ENCODE results near the gene DCXR.
A peak's percentile ranks its signal among the peaks of the same experiment; 100 is the strongest.

The DCXR gene

DNA sequence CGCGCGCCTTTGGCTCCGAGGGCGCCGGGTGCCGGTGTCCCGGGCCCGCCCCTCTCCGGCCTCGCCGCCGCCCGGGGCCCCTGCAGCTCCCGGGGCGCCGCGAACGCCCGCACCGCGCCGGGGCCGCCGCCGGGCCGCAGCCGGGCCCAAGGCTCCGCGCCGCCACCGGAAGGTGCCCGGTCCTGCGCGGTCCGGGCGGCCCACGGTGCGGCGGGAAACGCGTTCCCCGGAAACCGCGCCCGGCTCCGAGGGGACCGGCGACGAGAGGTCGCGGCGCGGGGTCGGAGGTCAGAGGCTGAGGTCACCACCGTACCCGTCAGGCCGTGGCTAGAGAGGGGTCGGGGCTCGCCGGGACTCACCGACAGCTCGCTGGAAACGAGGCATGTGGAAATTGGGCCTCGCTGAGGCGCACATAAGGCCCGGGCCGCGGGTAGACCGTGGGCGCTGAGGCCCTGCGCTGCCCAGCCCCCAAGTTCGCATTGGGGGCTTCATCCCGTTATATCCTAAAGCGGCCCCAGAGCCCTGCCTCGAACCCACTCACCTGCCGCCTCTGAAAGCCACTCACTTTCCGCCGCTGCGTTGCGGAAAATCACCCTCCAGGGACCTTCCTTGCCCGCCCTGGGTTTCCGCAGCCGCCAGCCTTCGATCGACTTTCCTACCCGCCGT is 28.3 kb upstream of the DCXR start, which contains the start of gene DUS1L (continued):
- TF ChIP-seq, protein P1, sequence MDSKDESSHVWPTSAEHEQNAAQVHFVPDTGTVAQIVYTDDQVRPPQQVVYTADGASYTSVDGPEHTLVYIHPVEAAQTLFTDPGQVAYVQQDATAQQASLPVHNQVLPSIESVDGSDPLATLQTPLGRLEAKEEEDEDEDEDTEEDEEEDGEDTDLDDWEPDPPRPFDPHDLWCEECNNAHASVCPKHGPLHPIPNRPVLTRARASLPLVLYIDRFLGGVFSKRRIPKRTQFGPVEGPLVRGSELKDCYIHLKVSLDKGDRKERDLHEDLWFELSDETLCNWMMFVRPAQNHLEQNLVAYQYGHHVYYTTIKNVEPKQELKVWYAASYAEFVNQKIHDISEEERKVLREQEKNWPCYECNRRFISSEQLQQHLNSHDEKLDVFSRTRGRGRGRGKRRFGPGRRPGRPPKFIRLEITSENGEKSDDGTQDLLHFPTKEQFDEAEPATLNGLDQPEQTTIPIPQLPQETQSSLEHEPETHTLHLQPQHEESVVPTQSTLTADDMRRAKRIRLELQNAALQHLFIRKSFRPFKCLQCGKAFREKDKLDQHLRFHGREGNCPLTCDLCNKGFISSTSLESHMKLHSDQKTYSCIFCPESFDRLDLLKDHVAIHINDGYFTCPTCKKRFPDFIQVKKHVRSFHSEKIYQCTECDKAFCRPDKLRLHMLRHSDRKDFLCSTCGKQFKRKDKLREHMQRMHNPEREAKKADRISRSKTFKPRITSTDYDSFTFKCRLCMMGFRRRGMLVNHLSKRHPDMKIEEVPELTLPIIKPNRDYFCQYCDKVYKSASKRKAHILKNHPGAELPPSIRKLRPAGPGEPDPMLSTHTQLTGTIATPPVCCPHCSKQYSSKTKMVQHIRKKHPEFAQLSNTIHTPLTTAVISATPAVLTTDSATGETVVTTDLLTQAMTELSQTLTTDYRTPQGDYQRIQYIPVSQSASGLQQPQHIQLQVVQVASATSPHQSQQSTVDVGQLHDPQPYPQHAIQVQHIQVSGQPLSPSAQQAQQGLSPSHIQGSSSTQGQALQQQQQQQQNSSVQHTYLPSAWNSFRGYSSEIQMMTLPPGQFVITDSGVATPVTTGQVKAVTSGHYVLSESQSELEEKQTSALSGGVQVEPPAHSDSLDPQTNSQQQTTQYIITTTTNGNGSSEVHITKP (tag by site-specific recombination; IDR thresholded peaks at IDR 0.05) = no peak
- TF ChIP-seq, protein P2, sequence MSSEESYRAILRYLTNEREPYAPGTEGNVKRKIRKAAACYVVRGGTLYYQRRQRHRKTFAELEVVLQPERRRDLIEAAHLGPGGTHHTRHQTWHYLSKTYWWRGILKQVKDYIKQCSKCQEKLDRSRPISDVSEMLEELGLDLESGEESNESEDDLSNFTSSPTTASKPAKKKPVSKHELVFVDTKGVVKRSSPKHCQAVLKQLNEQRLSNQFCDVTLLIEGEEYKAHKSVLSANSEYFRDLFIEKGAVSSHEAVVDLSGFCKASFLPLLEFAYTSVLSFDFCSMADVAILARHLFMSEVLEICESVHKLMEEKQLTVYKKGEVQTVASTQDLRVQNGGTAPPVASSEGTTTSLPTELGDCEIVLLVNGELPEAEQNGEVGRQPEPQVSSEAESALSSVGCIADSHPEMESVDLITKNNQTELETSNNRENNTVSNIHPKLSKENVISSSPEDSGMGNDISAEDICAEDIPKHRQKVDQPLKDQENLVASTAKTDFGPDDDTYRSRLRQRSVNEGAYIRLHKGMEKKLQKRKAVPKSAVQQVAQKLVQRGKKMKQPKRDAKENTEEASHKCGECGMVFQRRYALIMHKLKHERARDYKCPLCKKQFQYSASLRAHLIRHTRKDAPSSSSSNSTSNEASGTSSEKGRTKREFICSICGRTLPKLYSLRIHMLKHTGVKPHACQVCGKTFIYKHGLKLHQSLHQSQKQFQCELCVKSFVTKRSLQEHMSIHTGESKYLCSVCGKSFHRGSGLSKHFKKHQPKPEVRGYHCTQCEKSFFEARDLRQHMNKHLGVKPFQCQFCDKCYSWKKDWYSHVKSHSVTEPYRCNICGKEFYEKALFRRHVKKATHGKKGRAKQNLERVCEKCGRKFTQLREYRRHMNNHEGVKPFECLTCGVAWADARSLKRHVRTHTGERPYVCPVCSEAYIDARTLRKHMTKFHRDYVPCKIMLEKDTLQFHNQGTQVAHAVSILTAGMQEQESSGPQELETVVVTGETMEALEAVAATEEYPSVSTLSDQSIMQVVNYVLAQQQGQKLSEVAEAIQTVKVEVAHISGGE (tag by site-specific recombination; conservative IDR thresholded peaks at IDR 0.05; ENCODE audit: low read depth) = peak; percentile 99
- no peak for TF ChIP-seq ZNF169 (tag by site-specific recombination; IDR thresholded peaks at IDR 0.05)
- TF ChIP-seq HOXA7 (CRISPR knock-in tag; IDR thresholded peaks at IDR 0.05; ENCODE audit: borderline replicate concordance) = no peak
- peak; percentile 78 for TF ChIP-seq ZNF24 (tag by site-specific recombination; IDR thresholded peaks at IDR 0.05)
- TF ChIP-seq ZNF747 (tag by site-specific recombination; IDR thresholded peaks at IDR 0.05) = no peak
- TF ChIP-seq GLIS1 (tag by site-specific recombination; IDR thresholded peaks at IDR 0.05) = 0 out of 2 replicates have a peak, but pooled peaks have one; percentile 12
- no peak for TF ChIP-seq AEBP2 (tag by site-specific recombination; IDR thresholded peaks at IDR 0.05; ENCODE audit: borderline replicate concordance)
- TF ChIP-seq OVOL3 (tag by site-specific recombination; IDR thresholded peaks at IDR 0.05) = peak; percentile 64; the same call in 1 of the 2 replicates
- peak; percentile 75; the same call in 1 of the 2 replicates for TF ChIP-seq ZFP37 (tag by site-specific recombination; IDR thresholded peaks at IDR 0.05)
- TF ChIP-seq ZNF518A (tag by site-specific recombination; conservative IDR thresholded peaks at IDR 0.05; ENCODE audit: low read depth) = peak; percentile 76
- TF ChIP-seq HOXC10 (CRISPR knock-in tag; IDR thresholded peaks at IDR 0.05) = peak; percentile 10; the same call in 1 of the 2 replicates
- TF ChIP-seq KLF8 (tag by site-specific recombination; IDR thresholded peaks at IDR 0.05) = peak; percentile 83; the same call in 1 of the 2 replicates
- TF ChIP-seq ZNF16 (tag by site-specific recombination; IDR thresholded peaks at IDR 0.05; ENCODE audit: low read depth) = no peak
- TF ChIP-seq BCL11A (tag by site-specific recombination; IDR thresholded peaks at IDR 0.05; ENCODE audit: low read depth) = peak; percentile 100
- no peak for TF ChIP-seq ZNF510 (tag by site-specific recombination; IDR thresholded peaks at IDR 0.05; ENCODE audit: insufficient replicate concordance)
- TF ChIP-seq ZNF830 (tag by site-specific recombination; IDR thresholded peaks at IDR 0.05; ENCODE audit: low read depth) = no peak
- TF ChIP-seq ZNF561 (tag by site-specific recombination; IDR thresholded peaks at IDR 0.05; ENCODE audit: borderline replicate concordance) = peak; percentile 90; the same call in 1 of the 2 replicates
- TF ChIP-seq ZNF558 (tag by site-specific recombination; IDR thresholded peaks at IDR 0.05) = no peak
- TF ChIP-seq ZNF555 (tag by site-specific recombination; conservative IDR thresholded peaks at IDR 0.05) = no peak
- peak; percentile 74 for TF ChIP-seq ZNF146 (tag by site-specific recombination; IDR thresholded peaks at IDR 0.05)
- TF ChIP-seq KLF7 (tag by site-specific recombination; IDR thresholded peaks at IDR 0.05; ENCODE audit: borderline replicate concordance) = peak; percentile 42; the same call in 1 of the 2 replicates
- TF ChIP-seq ZFP41 (tag by site-specific recombination; IDR thresholded peaks at IDR 0.05; ENCODE audit: borderline replicate concordance) = peak; percentile 68; the same call in 1 of the 2 replicates
- 0 out of 2 replicates have a peak, but pooled peaks have one; percentile 89 for TF ChIP-seq REPIN1 (tag by site-specific recombination; IDR thresholded peaks at IDR 0.05; ENCODE audit: low read depth)
- no peak for TF ChIP-seq ZNF658 (tag by site-specific recombination; IDR thresholded peaks at IDR 0.05)
- peak; percentile 83 for TF ChIP-seq ZFHX2 (tag by site-specific recombination; conservative IDR thresholded peaks at IDR 0.05)
